HEK293 (cell line): ENCODE data around the gene C1QBP.

ENCODE experiments used
- GLI2 ChIP-seq: fragments of 450-650 bp; formaldehyde crosslinking; IDR thresholded peaks from 2 replicates; pipeline ENCODE4; 2017; ENCODE audit warnings: missing biosample characterization, missing genetic modification characterization, low read depth, borderline replicate concordance
- GLIS2 ChIP-seq: fragments of 450-650 bp; formaldehyde crosslinking; IDR thresholded peaks from 2 replicates; pipeline ENCODE4 v1.5.1; 2016; ENCODE audit warnings: missing biosample characterization, missing genetic modification characterization
- KLF8 ChIP-seq: fragments of 450-650 bp; formaldehyde crosslinking; IDR thresholded peaks from 2 replicates; pipeline ENCODE4 v1.5.1; 2016; ENCODE audit warnings: missing biosample characterization, missing genetic modification characterization
- PRDM2 ChIP-seq: fragments of 450-650 bp; formaldehyde crosslinking; IDR thresholded peaks from 2 replicates; pipeline ENCODE4 v1.5.1; 2016; ENCODE audit warnings: missing biosample characterization, missing genetic modification characterization, borderline replicate concordance
- REPIN1 ChIP-seq: fragments of 450-650 bp; formaldehyde crosslinking; IDR thresholded peaks from 2 replicates; pipeline ENCODE4 v1.5.1; 2017; ENCODE audit warnings: missing biosample characterization, missing genetic modification characterization, low read depth
- TCF7L2 ChIP-seq: IDR thresholded peaks from 2 replicates; pipeline ENCODE4 v1.6.1; 2011; ENCODE audit warnings: low read depth, mild to moderate bottlenecking, inconsistent platforms, low read length, moderate library complexity, borderline replicate concordance
- TRIM28 ChIP-seq: IDR thresholded peaks from 2 replicates; pipeline ENCODE4 v1.6.1; 2011; ENCODE audit warnings: low read length, control low read depth, borderline replicate concordance
- WT1 ChIP-seq: fragments of 450-650 bp; formaldehyde crosslinking; IDR thresholded peaks from 2 replicates; pipeline ENCODE4 v1.5.1; 2016; ENCODE audit warnings: missing biosample characterization, missing genetic modification characterization
- YY1 ChIP-seq: fragments of 450-650 bp; formaldehyde crosslinking; IDR thresholded peaks from 2 replicates; pipeline ENCODE4 v1.5.1; 2018; ENCODE audit warnings: missing biosample characterization, missing genetic modification characterization
- ZFP37 ChIP-seq: fragments of 450-650 bp; formaldehyde crosslinking; IDR thresholded peaks from 2 replicates; pipeline ENCODE4 v1.5.1; 2016; ENCODE audit warnings: missing biosample characterization, missing genetic modification characterization
- ZNF112 ChIP-seq: fragments of 450-650 bp; formaldehyde crosslinking; IDR thresholded peaks from 2 replicates; pipeline ENCODE4 v1.5.0; 2017; ENCODE audit warnings: missing biosample characterization, missing genetic modification characterization
- ZNF121 ChIP-seq: fragments of 450-650 bp; formaldehyde crosslinking; IDR thresholded peaks from 2 replicates; pipeline ENCODE4 v1.5.1; 2016; ENCODE audit warnings: missing biosample characterization, missing genetic modification characterization
- ZNF133 ChIP-seq: fragments of 450-650 bp; formaldehyde crosslinking; IDR thresholded peaks from 2 replicates; pipeline ENCODE4 v1.5.1; 2016; ENCODE audit warnings: missing biosample characterization, missing genetic modification characterization
- ZNF148 ChIP-seq: fragments of 450-650 bp; formaldehyde crosslinking; IDR thresholded peaks from 2 replicates; pipeline ENCODE4 v1.5.0; 2017; ENCODE audit warnings: missing biosample characterization, missing genetic modification characterization, borderline replicate concordance
- ZNF174 ChIP-seq: fragments of 450-650 bp; formaldehyde crosslinking; IDR thresholded peaks from 2 replicates; pipeline ENCODE4 v1.5.0; 2017; ENCODE audit warnings: missing biosample characterization, mild to moderate bottlenecking, missing genetic modification characterization
- ZNF184 ChIP-seq: fragments of 450-650 bp; IDR thresholded peaks from 2 replicates; pipeline ENCODE4 v1.5.1; 2018; ENCODE audit warnings: missing biosample characterization, mild to moderate bottlenecking, missing genetic modification characterization
- ZNF2 ChIP-seq: fragments of 450-650 bp; formaldehyde crosslinking; IDR thresholded peaks from 2 replicates; pipeline ENCODE4 v1.5.1; 2016; ENCODE audit warnings: missing biosample characterization, missing genetic modification characterization
- ZNF214 ChIP-seq: fragments of 450-650 bp; formaldehyde crosslinking; IDR thresholded peaks from 2 replicates; pipeline ENCODE4 v1.5.1; 2017; ENCODE audit warnings: missing biosample characterization, mild to moderate bottlenecking, missing genetic modification characterization, borderline replicate concordance
- ZNF23 ChIP-seq: fragments of 450-650 bp; formaldehyde crosslinking; IDR thresholded peaks from 2 replicates; pipeline ENCODE4 v1.5.1; 2016; ENCODE audit warnings: missing biosample characterization, missing genetic modification characterization, borderline replicate concordance
- ZNF324 ChIP-seq: fragments of 450-650 bp; formaldehyde crosslinking; IDR thresholded peaks from 2 replicates; pipeline ENCODE4 v1.5.1; 2016; ENCODE audit warnings: missing biosample characterization, missing genetic modification characterization
- ZNF354C ChIP-seq: fragments of 450-650 bp; formaldehyde crosslinking; IDR thresholded peaks from 2 replicates; pipeline ENCODE4 v1.5.1; 2016; ENCODE audit warnings: missing biosample characterization, missing genetic modification characterization, low read depth, borderline replicate concordance
- ZNF394 ChIP-seq: fragments of 450-650 bp; formaldehyde crosslinking; IDR thresholded peaks from 2 replicates; pipeline ENCODE4 v1.5.1; 2016; ENCODE audit warnings: missing biosample characterization, missing genetic modification characterization, mild to moderate bottlenecking, moderate library complexity, borderline replicate concordance
- ZNF416 ChIP-seq: fragments of 450-650 bp; formaldehyde crosslinking; IDR thresholded peaks from 2 replicates; pipeline ENCODE4 v1.5.1; 2016; ENCODE audit warnings: missing biosample characterization, missing genetic modification characterization
- ZNF555 ChIP-seq: fragments of 450-650 bp; formaldehyde crosslinking; conservative IDR thresholded peaks from 2 replicates; pipeline ENCODE4 v1.5.1; 2017; ENCODE audit warnings: missing biosample characterization, mild to moderate bottlenecking, missing genetic modification characterization, inconsistent platforms
- ZNF623 ChIP-seq: fragments of 450-650 bp; formaldehyde crosslinking; IDR thresholded peaks from 2 replicates; pipeline ENCODE4 v1.5.1; 2016; ENCODE audit warnings: missing biosample characterization, missing genetic modification characterization
- ZNF692 ChIP-seq: fragments of 450-650 bp; formaldehyde crosslinking; IDR thresholded peaks from 2 replicates; pipeline ENCODE4 v1.5.1; 2016; ENCODE audit warnings: missing biosample characterization, missing genetic modification characterization
- ZSCAN18 ChIP-seq: fragments of 450-650 bp; formaldehyde crosslinking; IDR thresholded peaks from 2 replicates; pipeline ENCODE4 v1.5.1; 2016; ENCODE audit warnings: missing biosample characterization, missing genetic modification characterization
- ZSCAN5A ChIP-seq: fragments of 450-650 bp; formaldehyde crosslinking; IDR thresholded peaks from 2 replicates; pipeline ENCODE4 v1.5.1; 2016; ENCODE audit warnings: missing biosample characterization, missing genetic modification characterization

Gene C1QBP

GRCh38 chr17:5438716-5439445, at the start of gene C1QBP (continued):
- TF ChIP-seq PRDM2 (tag by site-specific recombination) (no peak), TCF7L2 (no peak), ZNF148 (no peak), ZNF23 (no peak), ZNF2 (tag by site-specific recombination) (no peak), ZNF112 (tag by site-specific recombination) (no peak), ZSCAN5A (tag by site-specific recombination) (no peak), GLIS2 (tag by site-specific recombination) (no peak), ZNF324 (tag by site-specific recombination) (no peak), WT1 (no peak), GLI2 (tag by site-specific recombination) (no peak), ZNF121 (tag by site-specific recombination) (no peak), ZFP37 (tag by site-specific recombination) (no peak), ZNF133 (no peak), ZNF214 (tag by site-specific recombination) (no peak), ZNF416 (tag by site-specific recombination) (no peak), ZNF623 (tag by site-specific recombination) (no peak), ZNF174 (no peak), ZNF394 (tag by site-specific recombination) (peak; percentile 60), TRIM28 (peak; percentile 64; the same call in 1 of the 2 replicates), ZNF692 (peak; percentile 44; the same call in 1 of the 2 replicates), ZNF354C (tag by site-specific recombination) (no peak), ZNF184 (tag by site-specific recombination) (no peak), ZSCAN18 (no peak), YY1 (peak; percentile 52; the same call in 1 of the 2 replicates), KLF8 (tag by site-specific recombination) (peak; percentile 62; the same call in 1 of the 2 replicates), ZNF555 (tag by site-specific recombination) (no peak), REPIN1 (no peak)
